ENCODE results near the gene KAT2B. TPM values are rescaled to one million over a fixed set of nuclear protein-coding genes. Genes with fewer than 3 reads are reported as not detected.
A peak's percentile ranks its signal among the peaks of the same experiment; 100 is the strongest.

KAT2B gene
- total and polyA plus RNA-seq, 9 donors = 13.4 to 22.9 (median 17.2) TPM

GRCh38 chr3:20074226-20075063 lies 34.2 kb downstream of the KAT2B start:
- Histone ChIP-seq H3K27me3 (ENCODE audit: control insufficient read depth, insufficient read depth, low read length) (no peaks in the 10 kb centered on the region), H3K27ac (ENCODE audit: low read length) (no peak overlapping the region), H3K4me3 (ENCODE audit: low read length) (no peak overlapping the region), H3K36me3 (ENCODE audit: control insufficient read depth, insufficient read depth, low read length) (peaks cover 8% of the 10 kb centered on the region), H3K4me1 (ENCODE audit: control insufficient read depth, insufficient read depth, low read length) (peaks cover 3% of the 10 kb centered on the region), H3K9me3 (replicated peaks; ENCODE audit: control insufficient read depth, low read depth, low read length) (no peaks in the 10 kb centered on the region)
- DNase-seq = no peak
- no CpG with 5 or more reads among the region's 6 CpGs for WGBS (ENCODE audit: insufficient coverage)

GRCh38 chr3:20075197-20075596 lies 35.0 kb downstream of the KAT2B start:
- no peaks in the 10 kb centered on the region for H3K9me3 ChIP-seq (replicated peaks; ENCODE audit: control insufficient read depth, low read depth, low read length)
- DNase-seq = no peak
- H3K4me1 ChIP-seq (ENCODE audit: control insufficient read depth, insufficient read depth, low read length) = peaks cover 9% of the 10 kb centered on the region
- H3K4me3 ChIP-seq (ENCODE audit: low read length) = no peak overlapping the region
- no peak overlapping the region for H3K27ac ChIP-seq (ENCODE audit: low read length)
- no peaks in the 10 kb centered on the region for H3K27me3 ChIP-seq (ENCODE audit: control insufficient read depth, insufficient read depth, low read length)
- WGBS (ENCODE audit: insufficient coverage) = 71% methylated on average over 1 of the region's 5 CpGs
- H3K36me3 ChIP-seq (ENCODE audit: control insufficient read depth, insufficient read depth, low read length) = peaks cover 8% of the 10 kb centered on the region

GRCh38 chr3:20076296-20076997 lies 36.2 kb downstream of the KAT2B start:
- Histone ChIP-seq H3K9me3 (replicated peaks; ENCODE audit: control insufficient read depth, low read depth, low read length) (no peaks in the 10 kb centered on the region), H3K27me3 (ENCODE audit: control insufficient read depth, insufficient read depth, low read length) (no peaks in the 10 kb centered on the region), H3K36me3 (ENCODE audit: control insufficient read depth, insufficient read depth, low read length) (peaks cover 8% of the 10 kb centered on the region), H3K4me3 (ENCODE audit: low read length) (no peak overlapping the region), H3K4me1 (ENCODE audit: control insufficient read depth, insufficient read depth, low read length) (peaks cover 15% of the 10 kb centered on the region), H3K27ac (ENCODE audit: low read length) (no peak overlapping the region)
- no peak for DNase-seq
- WGBS (ENCODE audit: insufficient coverage) = no CpG with 5 or more reads among the region's 6 CpGs

- Histone ChIP-seq H3K27me3 (ENCODE audit: control insufficient read depth, insufficient read depth, low read length) (no peaks in the 10 kb centered on the region), H3K36me3 (ENCODE audit: control insufficient read depth, insufficient read depth, low read length) (peaks cover 5% of the 10 kb centered on the region), H3K4me3 (ENCODE audit: low read length) (no peak overlapping the region), H3K4me1 (ENCODE audit: control insufficient read depth, insufficient read depth, low read length) (peaks cover 13% of the 10 kb centered on the region), H3K27ac (ENCODE audit: low read length) (no peak overlapping the region), H3K9me3 (replicated peaks; ENCODE audit: control insufficient read depth, low read depth, low read length) (no peaks in the 10 kb centered on the region)
- DNase-seq = no peak
- no CpG with 5 or more reads among the region's 1 CpG for WGBS (ENCODE audit: insufficient coverage)
Observed at GRCh38 chr3:20077068-20077467, 36.8 kb downstream of the KAT2B start.

GRCh38 chr3:20078194-20078714 lies 38.0 kb downstream of the KAT2B start:
- WGBS (ENCODE audit: insufficient coverage) = no CpG with 5 or more reads among the region's 9 CpGs
- no peak for DNase-seq
- Histone ChIP-seq H3K4me1 (ENCODE audit: control insufficient read depth, insufficient read depth, low read length) (peaks cover 13% of the 10 kb centered on the region), H3K27me3 (ENCODE audit: control insufficient read depth, insufficient read depth, low read length) (no peaks in the 10 kb centered on the region), H3K4me3 (ENCODE audit: low read length) (no peak overlapping the region), H3K9me3 (replicated peaks; ENCODE audit: control insufficient read depth, low read depth, low read length) (no peaks in the 10 kb centered on the region), H3K36me3 (ENCODE audit: control insufficient read depth, insufficient read depth, low read length) (peaks cover 3% of the 10 kb centered on the region), H3K27ac (ENCODE audit: low read length) (no peak overlapping the region)

- peaks cover 13% of the 10 kb centered on the region for H3K4me1 ChIP-seq (ENCODE audit: control insufficient read depth, insufficient read depth, low read length)
- H3K4me3 ChIP-seq (ENCODE audit: low read length) = no peak overlapping the region
- H3K9me3 ChIP-seq (replicated peaks; ENCODE audit: control insufficient read depth, low read depth, low read length) = no peaks in the 10 kb centered on the region
- no peak for DNase-seq
- 35% methylated on average over 3 of the region's 5 CpGs for WGBS (ENCODE audit: insufficient coverage)
- H3K27me3 ChIP-seq (ENCODE audit: control insufficient read depth, insufficient read depth, low read length) = no peaks in the 10 kb centered on the region
- peaks cover 1% of the 10 kb centered on the region for H3K36me3 ChIP-seq (ENCODE audit: control insufficient read depth, insufficient read depth, low read length)
- no peak overlapping the region for H3K27ac ChIP-seq (ENCODE audit: low read length)
Observed at GRCh38 chr3:20079621-20080020, 39.4 kb downstream of the KAT2B start.

GRCh38 chr3:20080956-20081554 lies 40.8 kb downstream of the KAT2B start:
- H3K4me1 ChIP-seq (ENCODE audit: control insufficient read depth, insufficient read depth, low read length) = peaks cover 13% of the 10 kb centered on the region
- peak; percentile 88 for DNase-seq
- H3K9me3 ChIP-seq (replicated peaks; ENCODE audit: control insufficient read depth, low read depth, low read length) = no peaks in the 10 kb centered on the region
- no peaks in the 10 kb centered on the region for H3K27me3 ChIP-seq (ENCODE audit: control insufficient read depth, insufficient read depth, low read length)
- 36% methylated on average over 7 of the region's 8 CpGs for WGBS (ENCODE audit: insufficient coverage)
- no peak overlapping the region for H3K4me3 ChIP-seq (ENCODE audit: low read length)
- peak overlapping the region; percentile 52 for H3K27ac ChIP-seq (ENCODE audit: low read length)
- no peaks in the 10 kb centered on the region for H3K36me3 ChIP-seq (ENCODE audit: control insufficient read depth, insufficient read depth, low read length)

- Histone ChIP-seq H3K9me3 (replicated peaks; ENCODE audit: control insufficient read depth, low read depth, low read length) (no peaks in the 10 kb centered on the region), H3K4me3 (ENCODE audit: low read length) (no peak overlapping the region), H3K36me3 (ENCODE audit: control insufficient read depth, insufficient read depth, low read length) (no peaks in the 10 kb centered on the region), H3K27me3 (ENCODE audit: control insufficient read depth, insufficient read depth, low read length) (no peaks in the 10 kb centered on the region), H3K27ac (ENCODE audit: low read length) (no peak overlapping the region), H3K4me1 (ENCODE audit: control insufficient read depth, insufficient read depth, low read length) (peaks cover 13% of the 10 kb centered on the region)
- DNase-seq = no peak
Observed at GRCh38 chr3:20083253-20083652, 43.0 kb downstream of the KAT2B start.

GRCh38 chr3:20083953-20084352 lies 43.7 kb downstream of the KAT2B start:
- Histone ChIP-seq H3K27ac (ENCODE audit: low read length) (no peak overlapping the region), H3K4me3 (ENCODE audit: low read length) (no peak overlapping the region), H3K36me3 (ENCODE audit: control insufficient read depth, insufficient read depth, low read length) (no peaks in the 10 kb centered on the region), H3K4me1 (ENCODE audit: control insufficient read depth, insufficient read depth, low read length) (peaks cover 13% of the 10 kb centered on the region), H3K9me3 (replicated peaks; ENCODE audit: control insufficient read depth, low read depth, low read length) (no peaks in the 10 kb centered on the region), H3K27me3 (ENCODE audit: control insufficient read depth, insufficient read depth, low read length) (no peaks in the 10 kb centered on the region)
- WGBS (ENCODE audit: insufficient coverage) = 100% methylated on average over 1 of the region's 2 CpGs
- DNase-seq = no peak

Data from muscle of leg (tissue), 11 donors.